MG63 (cell line): ENCODE measurements around the gene VPS16. TPM values are rescaled to one million over a fixed set of nuclear protein-coding genes. Genes with fewer than 3 reads are reported as not detected.

Experiments used
- DNase-seq: peaks from one replicate; pipeline ENCODE4 v3.0.0-alpha.2; 2020
- H3K27me3 ChIP-seq: fragments of 250-450 bp; sonication (Bioruptor Pico); 2 replicates; pipeline ENCODE4 v1.5.1; 2020; ENCODE audit warnings: mild to moderate bottlenecking, moderate library complexity
- H3K36me3 ChIP-seq: fragments of 250-450 bp; sonication (Bioruptor Pico); 2 replicates; pipeline ENCODE4 v1.5.1; 2020; ENCODE audit warnings: mild to moderate bottlenecking, moderate library complexity
- H3K4me3 ChIP-seq: fragments of 250-450 bp; sonication (Bioruptor Pico); 2 replicates; pipeline ENCODE4 v1.5.1; 2020; ENCODE audit warnings: mild to moderate bottlenecking, moderate library complexity
- H3K9me3 ChIP-seq: fragments of 250-450 bp; sonication (Bioruptor Pico); 2 replicates; pipeline ENCODE4 v1.5.1; 2020; ENCODE audit warnings: mild to moderate bottlenecking, moderate library complexity
- total RNA-seq: library from RNA; depleted of rRNA; stranded (reverse); fragments of >200 nt; shearing (Covaris generic); gene quantifications from 2 replicates; pipeline ENCODE4 v1.2.3, GENCODE V29; 2014; ENCODE audit warnings: low replicate concordance

The VPS16 gene
- total RNA-seq, 1 experiment from 2014 or later: 18.5 TPM

DNA sequence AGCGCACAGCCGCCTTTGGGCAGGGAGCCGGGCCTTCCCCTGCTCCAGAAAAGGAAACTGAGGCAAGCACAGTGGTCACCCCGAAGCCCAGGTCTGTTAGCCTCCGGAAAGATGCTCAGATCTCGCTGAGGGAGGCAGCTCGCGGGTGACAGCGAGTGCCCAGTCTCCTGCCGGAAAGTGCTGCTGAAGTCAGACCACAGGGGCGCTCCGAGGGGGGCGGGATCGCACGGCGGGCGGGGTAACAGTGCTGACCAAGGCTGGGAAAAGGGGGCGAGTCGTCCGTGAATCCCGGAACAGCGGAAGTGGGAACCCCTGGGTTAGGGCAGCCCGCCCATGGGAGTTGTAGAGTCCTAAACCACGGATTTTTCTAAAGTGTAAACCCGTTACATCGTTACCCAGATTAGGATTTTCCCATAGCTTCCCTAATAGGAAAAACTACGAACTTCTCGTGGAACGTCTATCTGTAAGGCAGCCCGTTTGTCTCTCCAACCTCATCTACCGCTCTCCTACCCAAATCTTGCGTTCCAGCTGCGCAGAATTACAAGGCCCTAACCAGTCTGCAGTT is 504 bp downstream of the VPS16 start:
- no peaks in the 10 kb centered on the region for H3K9me3 ChIP-seq
- H3K36me3 ChIP-seq: no peaks in the 10 kb centered on the region
- peak overlapping the region; percentile 62 for H3K4me3 ChIP-seq
- DNase-seq: peak; percentile 59
- no peaks in the 10 kb centered on the region for H3K27me3 ChIP-seq

DNA sequence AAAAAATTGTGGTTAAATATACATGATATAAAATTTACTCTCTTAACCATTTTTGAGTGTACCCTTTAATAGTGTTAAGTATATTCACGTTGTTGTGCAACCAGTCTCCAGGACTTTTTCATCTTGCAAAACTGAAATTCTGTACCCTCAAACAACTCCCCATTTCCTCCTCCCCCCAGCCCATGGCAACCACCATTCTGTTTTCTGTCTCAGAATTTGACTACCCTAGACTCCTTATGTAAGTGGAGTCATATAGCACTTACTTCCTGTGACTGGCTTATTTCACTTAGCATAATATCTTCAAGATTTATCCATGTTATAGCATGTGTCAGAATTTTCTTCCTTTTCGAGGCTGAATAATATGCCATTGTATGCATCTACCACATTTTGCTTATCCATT is 5.1 kb downstream of the VPS16 start:
- H3K9me3 ChIP-seq: no peaks in the 10 kb centered on the region
- no peak for DNase-seq
- H3K36me3 ChIP-seq: no peaks in the 10 kb centered on the region
- no peaks in the 10 kb centered on the region for H3K27me3 ChIP-seq
- H3K4me3 ChIP-seq: no peak overlapping the region

DNA sequence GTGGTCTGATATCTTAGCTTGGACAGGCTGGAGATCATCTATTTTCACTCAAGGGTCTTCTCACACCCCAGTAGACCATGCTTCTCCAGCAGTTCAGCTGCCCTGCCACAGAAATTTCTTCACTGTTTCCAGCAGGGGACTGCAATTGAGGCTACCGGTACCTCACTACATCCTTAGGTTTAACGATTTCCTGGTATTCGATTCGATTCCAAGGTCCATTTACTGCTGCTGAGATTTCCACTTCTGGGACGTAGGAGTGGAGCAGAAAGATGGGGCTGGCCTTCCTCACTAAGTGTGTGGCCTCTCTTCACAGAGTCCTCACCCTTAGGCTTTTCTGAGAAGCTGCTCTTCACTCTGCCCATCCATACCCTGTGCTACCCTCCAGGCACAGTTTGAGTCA is 6.2 kb downstream of the VPS16 start:
- Histone ChIP-seq H3K4me3 (no peak overlapping the region), H3K27me3 (no peaks in the 10 kb centered on the region), H3K9me3 (no peaks in the 10 kb centered on the region), H3K36me3 (no peaks in the 10 kb centered on the region)
- no peak for DNase-seq

DNA sequence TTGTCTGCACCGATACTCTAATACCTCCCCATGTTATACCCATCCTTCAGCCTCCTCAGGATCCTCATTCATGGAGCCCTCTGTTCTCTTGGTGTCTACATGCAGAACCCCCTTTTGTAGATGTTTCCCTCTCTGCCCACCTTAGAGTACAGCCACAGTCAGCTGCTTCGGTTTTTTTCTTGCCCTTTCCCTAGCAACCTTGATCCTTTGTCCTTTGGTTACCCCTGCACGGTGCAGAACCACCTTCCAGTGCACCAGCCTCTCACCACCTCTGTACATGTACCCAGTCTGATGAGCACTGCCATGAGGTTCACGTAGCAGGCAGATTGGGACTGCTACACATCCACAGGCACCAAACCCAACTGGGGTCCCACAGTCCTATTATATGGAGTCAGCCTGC is 7.3 kb downstream of the VPS16 start:
- Histone ChIP-seq H3K4me3 (no peak overlapping the region), H3K27me3 (no peaks in the 10 kb centered on the region), H3K9me3 (no peaks in the 10 kb centered on the region), H3K36me3 (no peaks in the 10 kb centered on the region)
- DNase-seq: no peak

DNA sequence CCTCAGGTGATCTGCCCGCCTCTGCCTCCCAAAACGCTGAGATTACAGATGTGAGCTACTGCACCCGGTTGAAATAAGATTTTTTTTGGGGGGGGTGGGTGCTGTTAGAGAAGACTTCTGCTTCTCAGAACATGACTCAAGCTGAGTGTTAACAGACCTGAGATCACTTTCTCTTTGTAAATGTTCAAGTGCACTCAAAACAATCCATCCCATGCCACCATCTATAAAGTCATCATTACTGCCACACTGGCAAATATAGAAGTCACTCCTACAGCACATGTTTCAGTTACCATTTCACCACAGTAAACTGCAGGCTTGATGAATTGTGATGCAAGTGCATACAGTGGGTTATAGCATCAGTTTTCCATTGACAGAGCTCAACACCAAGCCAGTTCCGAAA is 9.0 kb downstream of the VPS16 start:
- Histone ChIP-seq H3K36me3 (no peaks in the 10 kb centered on the region), H3K4me3 (no peak overlapping the region)
- DNase-seq: no peak

DNA sequence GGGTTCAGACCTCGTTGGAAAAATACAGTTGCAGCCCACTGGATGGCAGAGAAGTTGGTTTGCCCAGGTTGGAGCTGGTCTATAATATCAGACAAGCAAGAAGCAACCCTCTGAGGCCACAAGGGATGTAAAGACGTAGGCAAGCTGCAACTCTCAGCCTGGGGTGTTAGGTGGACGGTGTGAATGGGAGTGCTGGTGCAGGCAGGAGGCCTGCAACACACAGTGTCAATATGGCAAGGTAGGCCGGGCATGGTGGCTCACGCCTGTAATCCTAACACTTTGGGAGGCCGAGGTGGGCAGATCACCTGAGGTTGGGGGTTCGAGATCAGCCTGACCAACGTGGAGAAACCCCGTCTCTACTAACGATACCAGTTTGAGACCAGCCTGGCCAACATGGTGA is 10.5 kb downstream of the VPS16 start:
- no peaks in the 10 kb centered on the region for H3K9me3 ChIP-seq
- no peak for DNase-seq
- no peak overlapping the region for H3K4me3 ChIP-seq
- no peaks in the 10 kb centered on the region for H3K27me3 ChIP-seq
- no peaks in the 10 kb centered on the region for H3K36me3 ChIP-seq

More for the DNA sequence above, 9.0 kb downstream of the VPS16 start:
- no peaks in the 10 kb centered on the region for H3K27me3 ChIP-seq
- H3K9me3 ChIP-seq: no peaks in the 10 kb centered on the region

DNA sequence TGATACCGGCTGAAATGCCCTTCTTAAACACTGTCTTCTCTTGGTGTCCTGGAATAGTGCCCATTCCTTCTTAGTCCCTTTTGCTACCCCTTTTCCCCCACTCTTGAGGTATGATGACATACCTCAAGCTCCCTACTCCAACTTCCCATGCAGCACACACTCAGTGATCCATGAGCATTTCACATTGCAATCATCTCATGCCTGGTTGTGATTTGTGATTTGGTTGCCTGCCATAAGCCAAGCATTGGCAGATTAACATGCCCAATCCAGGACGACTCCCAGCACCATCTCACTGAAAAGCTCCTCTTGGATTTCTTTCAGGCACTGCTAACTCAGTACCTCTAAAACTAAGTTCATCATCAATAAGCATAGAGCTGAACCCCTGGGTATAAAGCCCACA is 18.0 kb downstream of the VPS16 start:
- no peak for DNase-seq
- Histone ChIP-seq H3K9me3 (no peaks in the 10 kb centered on the region), H3K4me3 (no peak overlapping the region)

DNA sequence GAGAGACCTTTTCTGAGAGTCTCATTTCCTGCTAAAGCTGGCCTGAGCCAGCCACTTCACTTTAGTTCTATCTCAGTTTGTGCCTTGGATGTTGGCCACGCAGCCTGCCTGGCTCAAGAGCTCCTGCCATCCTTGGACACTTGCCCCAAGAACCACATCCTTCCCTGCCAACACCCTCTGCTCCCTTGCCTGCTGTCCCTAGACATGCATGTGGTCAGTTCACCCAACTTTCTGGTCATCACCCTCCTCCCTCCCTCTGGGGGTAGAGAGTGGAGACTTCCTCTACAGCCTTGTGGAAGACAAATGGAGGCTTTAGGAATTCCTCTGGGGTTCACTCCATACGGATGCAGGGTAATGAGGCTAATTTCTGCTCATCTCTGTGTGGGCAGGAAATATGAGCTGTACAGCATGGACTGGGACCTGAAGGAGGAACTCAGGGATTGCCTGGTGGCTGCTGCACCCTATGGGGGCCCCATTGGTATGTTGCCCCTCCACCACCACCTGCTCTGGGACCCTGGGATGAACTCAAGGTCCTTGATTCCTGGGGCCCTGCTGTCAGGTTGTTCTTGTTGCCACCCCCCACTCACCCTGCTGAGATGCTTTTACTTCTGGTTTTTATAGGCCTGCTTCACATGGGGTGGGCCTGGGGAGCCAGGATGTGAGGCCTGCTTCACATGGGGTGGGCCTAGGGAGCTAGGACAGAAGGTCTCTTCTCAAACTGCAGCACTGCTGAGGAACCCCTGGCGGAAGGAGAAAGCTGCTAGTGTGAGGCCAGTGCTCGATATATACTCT is 19.0 kb downstream of the VPS16 start:
- Histone ChIP-seq H3K9me3 (no peaks in the 10 kb centered on the region), H3K27me3 (no peaks in the 10 kb centered on the region), H3K4me3 (no peak overlapping the region), H3K36me3 (no peaks in the 10 kb centered on the region)
- peak; percentile 87 for DNase-seq

More for the DNA sequence above, 18.0 kb downstream of the VPS16 start:
- Histone ChIP-seq H3K36me3 (no peaks in the 10 kb centered on the region), H3K27me3 (no peaks in the 10 kb centered on the region)

DNA sequence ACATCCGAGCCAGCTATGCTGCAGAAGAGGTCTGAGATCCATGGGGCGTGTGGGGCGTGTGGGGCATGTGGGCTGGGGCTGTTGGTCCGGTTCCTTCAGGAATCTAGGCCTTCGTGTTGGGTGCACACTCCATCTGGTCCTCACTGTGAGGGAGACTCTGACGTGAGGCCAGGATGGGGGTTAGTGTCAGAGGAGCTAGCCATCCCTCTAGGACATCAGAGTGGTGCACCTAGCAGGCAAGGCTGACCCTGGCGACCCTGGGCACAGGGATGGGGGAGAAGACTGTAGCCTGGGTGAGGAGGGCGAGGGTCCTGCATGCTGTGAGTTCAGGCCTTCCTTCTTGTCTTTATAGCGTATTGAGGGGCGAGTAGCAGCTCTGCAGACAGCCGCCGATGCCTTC is 24.1 kb downstream of the VPS16 start:
- no peak for DNase-seq
- Histone ChIP-seq H3K36me3 (no peaks in the 10 kb centered on the region; the same call in 1 of the 2 replicates), H3K9me3 (no peaks in the 10 kb centered on the region), H3K27me3 (no peaks in the 10 kb centered on the region), H3K4me3 (no peak overlapping the region)

DNA sequence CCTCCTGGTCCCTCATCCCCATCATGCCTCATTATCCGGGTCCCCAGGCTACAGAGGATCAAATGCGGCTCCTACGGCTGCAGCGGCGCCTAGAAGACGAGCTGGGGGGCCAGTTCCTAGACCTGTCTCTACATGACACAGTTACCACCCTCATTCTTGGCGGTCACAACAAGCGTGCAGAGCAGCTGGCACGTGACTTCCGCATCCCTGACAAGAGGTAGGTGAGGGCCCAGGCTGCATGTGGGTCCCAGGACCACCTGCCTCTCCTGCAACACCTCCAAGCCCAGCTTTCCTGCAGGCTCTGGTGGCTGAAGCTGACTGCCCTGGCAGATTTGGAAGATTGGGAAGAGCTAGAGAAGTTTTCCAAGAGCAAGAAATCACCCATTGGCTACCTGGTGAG is 24.6 kb downstream of the VPS16 start:
- DNase-seq: no peak

DNA sequence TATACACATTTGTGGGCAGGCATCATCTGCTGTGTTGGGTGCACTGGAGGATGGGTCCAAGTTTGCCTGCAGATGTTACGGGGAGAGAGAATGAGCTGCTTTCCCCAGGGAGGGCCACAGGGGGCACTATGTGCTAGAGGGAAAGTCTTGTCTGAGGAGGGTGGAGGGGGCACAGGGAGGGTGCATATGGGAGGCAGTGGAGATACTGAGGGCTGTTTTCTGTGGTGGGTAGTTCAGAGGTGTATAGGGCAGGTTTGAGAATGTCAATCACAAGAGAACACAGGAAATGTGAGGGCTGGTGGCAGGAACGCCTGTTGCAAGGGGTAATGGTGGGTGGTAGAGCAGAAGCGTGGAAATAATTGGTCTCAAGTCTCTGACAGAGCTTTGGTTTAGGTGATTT is 25.1 kb downstream of the VPS16 start:
- Histone ChIP-seq H3K9me3 (no peaks in the 10 kb centered on the region), H3K4me3 (no peak overlapping the region), H3K27me3 (no peaks in the 10 kb centered on the region), H3K36me3 (no peaks in the 10 kb centered on the region; the same call in 1 of the 2 replicates)
- no peak for DNase-seq

More for the DNA sequence above, 24.6 kb downstream of the VPS16 start:
- no peaks in the 10 kb centered on the region for H3K9me3 ChIP-seq
- H3K27me3 ChIP-seq: no peaks in the 10 kb centered on the region
- no peaks in the 10 kb centered on the region; the same call in 1 of the 2 replicates for H3K36me3 ChIP-seq
- H3K4me3 ChIP-seq: no peak overlapping the region

DNA sequence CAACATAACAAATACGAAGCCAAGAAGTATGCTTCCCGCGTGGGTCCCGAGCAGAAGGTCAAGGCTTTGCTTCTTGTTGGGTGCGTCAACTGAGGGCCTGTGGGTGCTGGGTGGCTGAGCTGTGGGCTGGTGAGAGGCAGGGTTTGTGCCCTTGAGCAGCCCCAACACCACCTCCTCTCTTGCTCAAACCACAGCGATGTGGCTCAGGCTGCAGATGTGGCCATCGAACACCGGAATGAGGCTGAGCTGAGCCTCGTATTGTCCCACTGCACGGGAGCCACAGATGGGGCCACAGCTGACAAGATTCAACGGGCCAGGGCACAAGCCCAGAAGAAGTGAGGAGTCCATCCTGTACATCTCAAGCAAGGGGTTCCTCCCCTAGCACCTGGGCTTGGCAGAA is 25.7 kb downstream of the VPS16 start:
- no peak overlapping the region for H3K4me3 ChIP-seq
- no peaks in the 10 kb centered on the region for H3K9me3 ChIP-seq
- no peaks in the 10 kb centered on the region for H3K27me3 ChIP-seq
- DNase-seq: no peak
- no peaks in the 10 kb centered on the region; the same call in 1 of the 2 replicates for H3K36me3 ChIP-seq

DNA sequence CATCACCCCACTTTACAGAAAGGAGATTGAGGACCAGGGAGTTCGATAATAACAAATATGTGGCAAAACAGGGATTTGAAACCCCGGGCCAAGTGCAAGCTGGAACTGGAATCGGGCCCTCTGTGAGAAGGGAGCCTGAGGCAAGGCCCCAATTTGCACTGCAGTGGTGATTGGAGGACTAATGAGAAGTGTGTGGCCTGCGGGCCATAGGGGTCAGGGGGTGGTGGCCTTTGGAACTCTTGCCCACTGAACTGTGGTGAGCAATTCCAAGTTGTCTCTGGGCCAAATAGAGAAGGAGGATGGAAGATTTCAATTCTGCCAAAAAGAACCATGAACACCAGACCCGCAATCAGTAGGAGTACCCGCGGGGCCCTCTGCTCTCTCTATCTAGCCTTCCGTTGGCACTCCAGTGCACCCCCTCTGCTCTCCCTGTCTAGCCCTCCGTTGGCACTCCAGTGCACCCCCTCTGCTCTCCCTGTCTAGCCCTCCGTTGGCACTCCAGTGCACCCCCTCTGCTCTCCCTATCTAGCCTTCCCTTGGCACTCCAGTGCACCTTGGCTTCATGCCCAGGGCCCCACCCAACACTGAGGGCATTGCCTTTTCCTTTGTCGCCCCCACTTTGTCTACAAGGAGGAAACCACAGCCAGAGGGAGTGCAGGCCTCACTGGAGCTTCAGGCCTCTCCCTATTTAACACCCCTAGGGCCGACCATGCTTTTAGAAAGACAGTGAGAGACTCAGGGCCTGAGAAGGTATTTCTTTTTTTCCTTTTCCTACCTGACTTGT is 26.7 kb downstream of the VPS16 start:
- H3K27me3 ChIP-seq: no peaks in the 10 kb centered on the region
- H3K4me3 ChIP-seq: no peak overlapping the region
- DNase-seq: peak; percentile 10
- H3K9me3 ChIP-seq: no peaks in the 10 kb centered on the region
- H3K36me3 ChIP-seq: no peaks in the 10 kb centered on the region; the same call in 1 of the 2 replicates

DNA sequence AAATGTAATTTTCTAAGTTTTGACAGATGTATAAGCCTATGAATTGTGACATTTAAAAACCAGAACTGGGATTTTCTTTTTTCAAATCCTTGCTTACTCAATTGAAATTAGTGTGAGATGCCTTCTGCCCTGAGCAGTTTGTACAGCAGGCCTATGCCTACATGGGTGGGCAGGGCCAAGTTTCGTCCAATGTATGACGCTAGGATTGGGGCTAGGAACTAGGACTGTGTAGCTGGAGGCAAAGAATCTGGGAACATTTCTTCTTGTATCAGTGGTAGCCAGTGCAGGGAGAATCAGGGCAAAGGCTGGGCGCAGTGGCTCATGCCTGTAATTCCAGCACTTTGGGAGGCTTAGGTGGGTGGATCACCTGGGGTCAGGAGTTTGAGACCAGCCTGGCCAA is 28.8 kb downstream of the VPS16 start:
- Histone ChIP-seq H3K36me3 (no peaks in the 10 kb centered on the region; the same call in 1 of the 2 replicates), H3K9me3 (no peaks in the 10 kb centered on the region), H3K4me3 (no peak overlapping the region), H3K27me3 (no peaks in the 10 kb centered on the region)
- DNase-seq: no peak

DNA sequence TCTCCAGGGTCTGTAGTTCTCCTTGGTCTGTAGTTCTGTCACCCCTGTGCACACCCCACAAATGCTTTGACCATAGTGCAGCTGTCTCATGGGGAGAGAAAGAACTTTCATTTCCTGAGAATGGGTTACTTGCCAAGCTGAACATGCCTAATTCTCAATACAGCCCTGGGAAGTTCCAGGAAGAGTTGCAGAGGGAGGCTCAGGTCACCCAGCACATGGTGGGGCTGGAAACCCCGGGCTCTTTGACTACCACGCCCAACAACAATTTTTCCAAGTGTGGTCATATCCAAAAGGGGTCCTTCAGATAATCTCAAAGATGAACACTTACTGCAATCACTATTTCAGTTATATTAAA is 30.5 kb downstream of the VPS16 start:
- Histone ChIP-seq H3K9me3 (no peaks in the 10 kb centered on the region), H3K4me3 (no peak overlapping the region)
- no peak for DNase-seq

DNA sequence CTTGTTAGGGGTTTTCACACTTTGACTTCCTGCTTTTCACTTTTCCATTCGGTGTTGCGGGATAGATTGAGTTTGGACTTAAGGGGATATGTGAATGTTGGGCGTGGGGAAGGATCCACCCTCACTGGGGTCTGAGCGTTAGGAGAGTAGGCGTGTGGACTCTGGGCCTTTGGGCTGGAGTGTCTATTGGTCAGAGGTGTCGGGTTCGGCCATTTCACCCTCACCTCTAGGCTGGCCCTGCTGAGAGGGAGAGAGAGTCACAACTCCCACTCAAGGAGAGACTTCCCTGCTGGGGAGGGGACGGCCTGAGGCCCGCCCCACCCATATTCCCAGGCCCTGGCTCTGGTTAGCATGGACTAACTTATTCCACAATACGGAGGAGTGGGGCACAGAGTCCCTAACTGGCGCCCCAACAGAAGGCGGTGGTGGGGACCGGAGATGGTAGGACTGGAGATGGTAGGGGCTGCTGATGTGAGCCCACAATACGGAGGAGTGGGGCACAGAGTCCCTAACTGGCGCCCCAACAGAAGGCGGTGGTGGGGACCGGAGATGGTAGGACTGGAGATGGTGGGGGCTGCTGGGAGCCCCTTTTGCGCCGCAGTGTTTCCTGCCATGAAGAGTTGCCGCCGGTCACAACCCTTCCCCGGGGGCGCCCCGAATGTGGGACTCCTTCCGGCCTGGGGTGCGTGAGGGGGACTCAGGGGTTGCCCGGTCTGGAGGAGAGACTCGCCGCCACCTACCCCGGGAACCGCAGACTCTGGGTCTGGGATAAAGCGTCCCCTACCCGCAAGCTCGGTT is 31.3 kb downstream of the VPS16 start:
- no peaks in the 10 kb centered on the region for H3K9me3 ChIP-seq
- H3K27me3 ChIP-seq: no peaks in the 10 kb centered on the region
- no peaks in the 10 kb centered on the region for H3K36me3 ChIP-seq
- no peak overlapping the region for H3K4me3 ChIP-seq
- DNase-seq: no peak

More for the DNA sequence above, 30.5 kb downstream of the VPS16 start:
- no peaks in the 10 kb centered on the region for H3K27me3 ChIP-seq
- H3K36me3 ChIP-seq: no peaks in the 10 kb centered on the region
